VCaP (cell line): Measurements from ENCODE around the gene CYP4B1.

Experiments used
- H3K27ac ChIP-seq: fragments of 450-650 bp; 2 replicates; pipeline ENCODE4 v1.5.1; 2017
- TF ChIP-seq, protein P1 (sequence below): fragments of 450-650 bp; conservative IDR thresholded peaks from 2 replicates; pipeline ENCODE4 v1.5.1; 2017; ENCODE audit warnings: mild to moderate bottlenecking, moderate library complexity

CYP4B1 gene

DNA sequence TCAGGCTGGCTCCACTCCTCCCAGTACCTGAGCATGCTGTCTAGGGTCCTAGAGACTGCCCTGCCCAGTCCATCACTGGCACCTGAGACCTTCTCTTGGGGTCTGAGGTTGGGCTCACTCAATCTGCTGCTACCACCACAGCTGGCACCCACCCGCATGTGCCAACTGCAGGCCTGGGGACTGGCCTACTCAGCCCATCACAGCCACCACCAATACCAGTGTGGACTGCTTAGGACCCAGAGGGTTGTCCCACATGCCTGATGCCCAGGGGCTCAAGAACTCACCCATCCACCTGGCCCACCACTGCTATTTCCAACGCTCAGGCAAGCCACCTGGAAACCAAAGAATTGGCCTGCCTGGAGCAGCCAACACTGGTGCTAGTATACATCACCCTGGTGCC is 63.5 kb downstream of the CYP4B1 start:
- TF ChIP-seq, protein P1, sequence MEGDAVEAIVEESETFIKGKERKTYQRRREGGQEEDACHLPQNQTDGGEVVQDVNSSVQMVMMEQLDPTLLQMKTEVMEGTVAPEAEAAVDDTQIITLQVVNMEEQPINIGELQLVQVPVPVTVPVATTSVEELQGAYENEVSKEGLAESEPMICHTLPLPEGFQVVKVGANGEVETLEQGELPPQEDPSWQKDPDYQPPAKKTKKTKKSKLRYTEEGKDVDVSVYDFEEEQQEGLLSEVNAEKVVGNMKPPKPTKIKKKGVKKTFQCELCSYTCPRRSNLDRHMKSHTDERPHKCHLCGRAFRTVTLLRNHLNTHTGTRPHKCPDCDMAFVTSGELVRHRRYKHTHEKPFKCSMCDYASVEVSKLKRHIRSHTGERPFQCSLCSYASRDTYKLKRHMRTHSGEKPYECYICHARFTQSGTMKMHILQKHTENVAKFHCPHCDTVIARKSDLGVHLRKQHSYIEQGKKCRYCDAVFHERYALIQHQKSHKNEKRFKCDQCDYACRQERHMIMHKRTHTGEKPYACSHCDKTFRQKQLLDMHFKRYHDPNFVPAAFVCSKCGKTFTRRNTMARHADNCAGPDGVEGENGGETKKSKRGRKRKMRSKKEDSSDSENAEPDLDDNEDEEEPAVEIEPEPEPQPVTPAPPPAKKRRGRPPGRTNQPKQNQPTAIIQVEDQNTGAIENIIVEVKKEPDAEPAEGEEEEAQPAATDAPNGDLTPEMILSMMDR: no peak

More for the DNA sequence above, 63.5 kb downstream of the CYP4B1 start:
- H3K27ac ChIP-seq: no peak overlapping the region
